ENCODE results near the gene SIAH3. TPM values are rescaled to one million over a fixed set of nuclear protein-coding genes. Genes with fewer than 3 reads are reported as not detected.

Gene SIAH3
- total and polyA plus RNA-seq, 9 donors: 0.07 to 0.45 (median 0.17) TPM

GRCh38 chr13:45838171-45838745, 13.3 kb downstream of the SIAH3 start:
- Histone ChIP-seq H3K27ac (ENCODE audit: low read length) (no peak overlapping the region), H3K27me3 (ENCODE audit: control insufficient read depth, insufficient read depth, low read length) (no peaks in the 10 kb centered on the region), H3K9me3 (replicated peaks; ENCODE audit: control insufficient read depth, low read depth, low read length) (no peaks in the 10 kb centered on the region), H3K4me1 (ENCODE audit: control insufficient read depth, insufficient read depth, low read length) (peaks cover 17% of the 10 kb centered on the region), H3K4me3 (ENCODE audit: low read length) (no peak overlapping the region), H3K36me3 (ENCODE audit: control insufficient read depth, insufficient read depth, low read length) (no peaks in the 10 kb centered on the region)
- DNase-seq: peak; percentile 25
- 34% methylated on average over 12 of the region's 12 CpGs for WGBS (ENCODE audit: insufficient coverage)

- WGBS (ENCODE audit: insufficient coverage): no CpG with 5 or more reads among the region's 1 CpG
- DNase-seq: no peak
- H3K4me3 ChIP-seq (ENCODE audit: low read length): no peak overlapping the region
- H3K9me3 ChIP-seq (replicated peaks; ENCODE audit: control insufficient read depth, low read depth, low read length): no peaks in the 10 kb centered on the region
- H3K27me3 ChIP-seq (ENCODE audit: control insufficient read depth, insufficient read depth, low read length): no peaks in the 10 kb centered on the region
- peaks cover 18% of the 10 kb centered on the region for H3K4me1 ChIP-seq (ENCODE audit: control insufficient read depth, insufficient read depth, low read length)
- H3K27ac ChIP-seq (ENCODE audit: low read length): no peak overlapping the region
- H3K36me3 ChIP-seq (ENCODE audit: control insufficient read depth, insufficient read depth, low read length): no peaks in the 10 kb centered on the region
These were observed 14.4 kb downstream of the SIAH3 start for GRCh38 chr13:45837111-45837510.

GRCh38 chr13:45834411-45834994, 17.1 kb downstream of the SIAH3 start:
- Histone ChIP-seq H3K4me1 (ENCODE audit: control insufficient read depth, insufficient read depth, low read length) (peaks cover 18% of the 10 kb centered on the region), H3K27me3 (ENCODE audit: control insufficient read depth, insufficient read depth, low read length) (no peaks in the 10 kb centered on the region), H3K9me3 (replicated peaks; ENCODE audit: control insufficient read depth, low read depth, low read length) (no peaks in the 10 kb centered on the region), H3K4me3 (ENCODE audit: low read length) (no peak overlapping the region), H3K27ac (ENCODE audit: low read length) (no peak overlapping the region), H3K36me3 (ENCODE audit: control insufficient read depth, insufficient read depth, low read length) (no peaks in the 10 kb centered on the region)
- WGBS (ENCODE audit: insufficient coverage): 72% methylated on average over 3 of the region's 7 CpGs
- no peak for DNase-seq

- H3K36me3 ChIP-seq (ENCODE audit: control insufficient read depth, insufficient read depth, low read length): no peaks in the 10 kb centered on the region
- DNase-seq: peak; percentile 40
- peaks cover 18% of the 10 kb centered on the region for H3K4me1 ChIP-seq (ENCODE audit: control insufficient read depth, insufficient read depth, low read length)
- H3K27ac ChIP-seq (ENCODE audit: low read length): no peak overlapping the region
- 53% methylated on average over 1 of the region's 5 CpGs for WGBS (ENCODE audit: insufficient coverage)
- H3K9me3 ChIP-seq (replicated peaks; ENCODE audit: control insufficient read depth, low read depth, low read length): no peaks in the 10 kb centered on the region
- H3K27me3 ChIP-seq (ENCODE audit: control insufficient read depth, insufficient read depth, low read length): no peaks in the 10 kb centered on the region
- no peak overlapping the region for H3K4me3 ChIP-seq (ENCODE audit: low read length)
These were observed 17.7 kb downstream of the SIAH3 start for GRCh38 chr13:45833663-45834375.

- WGBS (ENCODE audit: insufficient coverage): 88% methylated on average over 1 of the region's 4 CpGs
- Histone ChIP-seq H3K9me3 (replicated peaks; ENCODE audit: control insufficient read depth, low read depth, low read length) (no peaks in the 10 kb centered on the region), H3K4me1 (ENCODE audit: control insufficient read depth, insufficient read depth, low read length) (peaks cover 16% of the 10 kb centered on the region), H3K36me3 (ENCODE audit: control insufficient read depth, insufficient read depth, low read length) (no peaks in the 10 kb centered on the region), H3K4me3 (ENCODE audit: low read length) (no peak overlapping the region), H3K27me3 (ENCODE audit: control insufficient read depth, insufficient read depth, low read length) (no peaks in the 10 kb centered on the region), H3K27ac (ENCODE audit: low read length) (no peak overlapping the region)
- DNase-seq: no peak
These were observed 18.3 kb downstream of the SIAH3 start for GRCh38 chr13:45833242-45833641.

GRCh38 chr13:45831851-45832250, 19.7 kb downstream of the SIAH3 start:
- Histone ChIP-seq H3K27ac (ENCODE audit: low read length) (no peak overlapping the region), H3K27me3 (ENCODE audit: control insufficient read depth, insufficient read depth, low read length) (no peaks in the 10 kb centered on the region), H3K9me3 (replicated peaks; ENCODE audit: control insufficient read depth, low read depth, low read length) (no peaks in the 10 kb centered on the region), H3K4me1 (ENCODE audit: control insufficient read depth, insufficient read depth, low read length) (peaks cover 13% of the 10 kb centered on the region), H3K36me3 (ENCODE audit: control insufficient read depth, insufficient read depth, low read length) (no peaks in the 10 kb centered on the region), H3K4me3 (ENCODE audit: low read length) (no peak overlapping the region)
- DNase-seq: no peak
- WGBS (ENCODE audit: insufficient coverage): 89% methylated on average over 2 of the region's 4 CpGs

GRCh38 chr13:45830121-45830520, 21.4 kb downstream of the SIAH3 start:
- Histone ChIP-seq H3K4me1 (ENCODE audit: control insufficient read depth, insufficient read depth, low read length) (peaks cover 13% of the 10 kb centered on the region), H3K9me3 (replicated peaks; ENCODE audit: control insufficient read depth, low read depth, low read length) (no peaks in the 10 kb centered on the region), H3K4me3 (ENCODE audit: low read length) (no peak overlapping the region), H3K27me3 (ENCODE audit: control insufficient read depth, insufficient read depth, low read length) (no peaks in the 10 kb centered on the region), H3K27ac (ENCODE audit: low read length) (no peak overlapping the region), H3K36me3 (ENCODE audit: control insufficient read depth, insufficient read depth, low read length) (no peaks in the 10 kb centered on the region)
- 90% methylated on average over 5 of the region's 5 CpGs for WGBS (ENCODE audit: insufficient coverage)
- no peak for DNase-seq

GRCh38 chr13:45828256-45828968, 23.1 kb downstream of the SIAH3 start:
- no peak for DNase-seq
- no peaks in the 10 kb centered on the region for H3K9me3 ChIP-seq (replicated peaks; ENCODE audit: control insufficient read depth, low read depth, low read length)
- H3K36me3 ChIP-seq (ENCODE audit: control insufficient read depth, insufficient read depth, low read length): no peaks in the 10 kb centered on the region
- no peaks in the 10 kb centered on the region for H3K27me3 ChIP-seq (ENCODE audit: control insufficient read depth, insufficient read depth, low read length)
- no peak overlapping the region for H3K27ac ChIP-seq (ENCODE audit: low read length)
- no peak overlapping the region for H3K4me3 ChIP-seq (ENCODE audit: low read length)
- 67% methylated on average over 1 of the region's 6 CpGs for WGBS (ENCODE audit: insufficient coverage)
- peaks cover 3% of the 10 kb centered on the region for H3K4me1 ChIP-seq (ENCODE audit: control insufficient read depth, insufficient read depth, low read length)

GRCh38 chr13:45827318-45827717, 24.2 kb downstream of the SIAH3 start:
- Histone ChIP-seq H3K4me3 (ENCODE audit: low read length) (no peak overlapping the region), H3K27ac (ENCODE audit: low read length) (no peak overlapping the region), H3K36me3 (ENCODE audit: control insufficient read depth, insufficient read depth, low read length) (no peaks in the 10 kb centered on the region), H3K27me3 (ENCODE audit: control insufficient read depth, insufficient read depth, low read length) (no peaks in the 10 kb centered on the region), H3K4me1 (ENCODE audit: control insufficient read depth, insufficient read depth, low read length) (no peaks in the 10 kb centered on the region), H3K9me3 (replicated peaks; ENCODE audit: control insufficient read depth, low read depth, low read length) (no peaks in the 10 kb centered on the region)
- DNase-seq: no peak

- WGBS (ENCODE audit: insufficient coverage): 37% methylated on average over 4 of the region's 5 CpGs
- H3K9me3 ChIP-seq (replicated peaks; ENCODE audit: control insufficient read depth, low read depth, low read length): no peaks in the 10 kb centered on the region
These were observed 24.8 kb downstream of the SIAH3 start for GRCh38 chr13:45826731-45827130.

More at GRCh38 chr13:45826731-45827130, 24.8 kb downstream of the SIAH3 start:
- no peak for DNase-seq
- no peak overlapping the region for H3K4me3 ChIP-seq (ENCODE audit: low read length)
- no peaks in the 10 kb centered on the region for H3K4me1 ChIP-seq (ENCODE audit: control insufficient read depth, insufficient read depth, low read length)
- no peak overlapping the region for H3K27ac ChIP-seq (ENCODE audit: low read length)
- H3K27me3 ChIP-seq (ENCODE audit: control insufficient read depth, insufficient read depth, low read length): no peaks in the 10 kb centered on the region
- H3K36me3 ChIP-seq (ENCODE audit: control insufficient read depth, insufficient read depth, low read length): no peaks in the 10 kb centered on the region
